ENCODE measurements around the gene HTR1D.
"Not testable (repeated sequence)": the region's sequence is repeated elsewhere in the genome, so short reads cannot be mapped to it uniquely, and the experiment has no call there.

HTR1D gene

GRCh38 chr1:23217421-23218115 lies at the start of gene HTR1D:
Gene HTR1D (minus strand): TSS chr1:23217502. CDS start chr1:23194219, 23,283 bp downstream.
- peak; percentile 6 for DNase-seq

- no peak for DNase-seq
Measured at GRCh38 chr1:23263380-23263887, 46.1 kb upstream of the HTR1D start.

- DNase-seq, result not testable (repeated sequence)
Measured at GRCh38 chr1:23258082-23258481, 40.8 kb upstream of the HTR1D start.

GRCh38 chr1:23257371-23257770 lies 40.1 kb upstream of the HTR1D start:
- DNase-seq, result not testable (repeated sequence)

GRCh38 chr1:23254584-23254983 lies 37.3 kb upstream of the HTR1D start:
- no peak for DNase-seq

GRCh38 chr1:23251812-23252211 lies 34.5 kb upstream of the HTR1D start:
- no peak for DNase-seq

GRCh38 chr1:23249787-23250454 lies 32.6 kb upstream of the HTR1D start:
- DNase-seq, result peak; percentile 8

- no peak for DNase-seq
Measured at GRCh38 chr1:23247276-23247675, 30.0 kb upstream of the HTR1D start.

GRCh38 chr1:23246274-23246673 lies 29.0 kb upstream of the HTR1D start:
- no peak for DNase-seq

- DNase-seq, result no peak
Measured at GRCh38 chr1:23244256-23244761, 27.0 kb upstream of the HTR1D start.

- no peak for DNase-seq
Measured at GRCh38 chr1:23242414-23242813, 25.1 kb upstream of the HTR1D start.

GRCh38 chr1:23239638-23240295 lies 22.5 kb upstream of the HTR1D start:
- no peak for DNase-seq

GRCh38 chr1:23238565-23238964 lies 21.3 kb upstream of the HTR1D start:
- DNase-seq, result no peak

- no peak for DNase-seq
Measured at GRCh38 chr1:23237508-23237907, 20.2 kb upstream of the HTR1D start.

GRCh38 chr1:23227806-23228205 lies 10.5 kb upstream of the HTR1D start:
- no peak for DNase-seq

- DNase-seq, result no peak
Measured at GRCh38 chr1:23224739-23225648, 7.7 kb upstream of the HTR1D start.

- not testable (repeated sequence) for DNase-seq
Measured at GRCh38 chr1:23223963-23224362, 6.7 kb upstream of the HTR1D start.

GRCh38 chr1:23223490-23223951 lies 6.2 kb upstream of the HTR1D start:
- DNase-seq, result not testable (repeated sequence)

GRCh38 chr1:23222742-23223141 lies 5.4 kb upstream of the HTR1D start:
- DNase-seq, result no peak

- DNase-seq, result no peak
Measured at GRCh38 chr1:23222331-23222730, 5.0 kb upstream of the HTR1D start.

GRCh38 chr1:23221107-23221506 lies 3.8 kb upstream of the HTR1D start:
- no peak for DNase-seq

GRCh38 chr1:23216771-23217420 lies 406 bp downstream of the HTR1D start:
- peak; percentile 23 for DNase-seq
